ENCODE results near the gene SIDT2.
"Not testable (repeated sequence)": the region's sequence is repeated elsewhere in the genome, so short reads cannot be mapped to it uniquely, and the experiment has no call there.

SIDT2 gene

DNA sequence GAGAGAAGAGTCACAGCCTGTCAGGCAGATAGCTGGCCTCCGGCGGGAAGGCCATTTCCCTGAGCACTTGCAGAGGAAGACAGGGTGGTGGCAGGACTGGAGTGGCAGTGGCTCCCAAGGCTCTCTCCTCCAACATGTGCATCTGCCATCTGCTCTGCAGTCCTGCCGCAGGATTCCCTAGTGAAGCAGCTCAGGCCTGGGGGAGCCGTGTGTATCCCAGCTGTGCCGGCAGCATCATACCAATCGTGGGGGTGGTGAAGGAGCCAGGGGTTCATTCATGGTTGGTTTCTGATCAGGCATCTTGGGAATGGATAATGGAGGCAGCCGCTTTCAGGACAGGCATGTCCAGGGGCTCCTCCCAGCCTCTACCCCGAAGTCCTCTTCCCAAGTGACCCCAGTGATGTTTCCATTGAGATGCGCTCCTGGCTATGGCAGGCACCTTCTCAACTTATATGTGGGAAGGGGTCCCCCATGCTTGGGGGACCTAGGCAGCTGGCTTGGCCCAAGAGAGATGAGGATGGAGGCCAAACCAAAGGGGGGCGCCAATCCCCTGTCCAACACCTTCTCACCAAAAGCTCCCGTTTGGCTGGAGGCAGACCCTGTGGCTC lies 26.8 kb downstream of the SIDT2 start:
- no peak for DNase-seq

DNA sequence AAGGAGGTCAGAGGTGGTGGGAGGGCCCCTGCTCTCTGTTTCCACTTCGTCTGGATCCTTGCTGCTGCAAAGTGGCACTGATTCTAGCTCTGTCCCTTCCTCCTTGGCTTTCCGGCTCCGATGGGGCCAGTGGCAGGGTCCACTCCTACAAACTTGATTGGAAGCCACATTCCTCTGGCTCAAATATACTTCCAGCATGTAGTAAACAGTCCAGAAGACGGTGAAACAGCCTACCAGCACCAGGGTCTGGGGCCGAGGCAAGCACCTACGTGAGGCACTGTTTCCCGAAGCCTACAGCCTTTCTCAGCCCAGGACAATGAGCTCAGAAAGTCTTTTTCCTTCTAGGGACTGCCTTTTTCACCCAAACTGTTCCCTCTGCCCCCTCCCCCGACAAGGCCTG lies 27.6 kb downstream of the SIDT2 start:
- DNase-seq, result not testable (repeated sequence)

DNA sequence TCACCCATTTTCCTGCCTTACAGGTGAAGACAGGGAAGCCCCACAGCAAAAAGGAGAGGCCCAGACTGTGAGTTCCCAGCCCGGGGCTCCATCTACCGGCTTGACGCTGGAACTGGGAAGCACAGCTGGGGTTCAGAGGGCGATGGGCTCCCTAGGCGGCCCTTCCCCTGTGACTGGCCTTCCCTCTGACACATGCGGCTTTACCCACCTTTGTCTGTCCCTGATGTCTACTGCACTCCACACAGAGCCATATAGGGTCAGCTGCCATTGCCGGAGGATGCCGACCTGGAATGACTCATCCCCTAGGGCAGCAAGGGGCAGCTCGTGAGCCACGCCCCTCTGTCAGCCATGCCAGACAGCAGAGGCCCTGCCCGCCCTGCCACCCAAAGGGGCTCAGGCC lies 28.3 kb downstream of the SIDT2 start:
- DNase-seq, result not testable (repeated sequence)

DNA sequence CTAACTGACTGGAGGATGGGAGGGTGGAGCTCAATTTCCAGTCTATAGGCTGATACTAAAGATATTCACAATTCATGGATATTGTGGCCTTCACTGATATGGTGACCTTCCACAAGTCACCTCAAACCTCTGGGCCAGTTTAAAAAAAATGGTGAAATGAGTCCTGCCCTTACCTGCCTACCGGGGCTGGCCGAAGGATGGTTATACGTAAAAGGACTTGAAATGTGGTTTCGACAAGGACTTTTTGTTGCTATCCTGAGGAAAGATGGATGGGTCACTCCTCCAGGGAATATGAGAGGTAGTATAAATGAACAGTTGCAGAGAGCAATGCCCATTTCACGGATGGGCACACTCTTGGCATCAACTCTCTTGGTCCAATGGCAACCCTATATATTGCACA lies 28.9 kb downstream of the SIDT2 start:
- not testable (repeated sequence) for DNase-seq

DNA sequence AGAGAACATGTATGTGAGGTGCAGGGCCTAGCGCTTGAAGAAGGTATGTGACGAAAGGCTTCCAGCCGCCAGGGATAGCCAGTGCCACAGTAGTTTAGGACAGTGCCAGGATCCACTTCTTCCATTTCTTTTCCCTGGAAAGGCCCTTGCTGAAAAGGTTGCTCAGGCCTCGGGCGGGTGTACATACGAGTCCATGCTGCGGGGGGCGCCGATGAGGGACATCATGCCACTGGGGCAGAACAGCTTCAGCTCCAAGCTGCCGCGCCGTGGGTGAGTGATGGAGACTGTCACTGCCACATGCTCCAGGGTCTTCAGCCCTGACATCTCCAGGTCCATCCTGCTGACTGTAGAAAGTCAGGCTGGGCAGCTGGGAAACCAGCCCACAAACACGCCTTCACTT lies 30.2 kb downstream of the SIDT2 start:
- not testable (repeated sequence) for DNase-seq

DNA sequence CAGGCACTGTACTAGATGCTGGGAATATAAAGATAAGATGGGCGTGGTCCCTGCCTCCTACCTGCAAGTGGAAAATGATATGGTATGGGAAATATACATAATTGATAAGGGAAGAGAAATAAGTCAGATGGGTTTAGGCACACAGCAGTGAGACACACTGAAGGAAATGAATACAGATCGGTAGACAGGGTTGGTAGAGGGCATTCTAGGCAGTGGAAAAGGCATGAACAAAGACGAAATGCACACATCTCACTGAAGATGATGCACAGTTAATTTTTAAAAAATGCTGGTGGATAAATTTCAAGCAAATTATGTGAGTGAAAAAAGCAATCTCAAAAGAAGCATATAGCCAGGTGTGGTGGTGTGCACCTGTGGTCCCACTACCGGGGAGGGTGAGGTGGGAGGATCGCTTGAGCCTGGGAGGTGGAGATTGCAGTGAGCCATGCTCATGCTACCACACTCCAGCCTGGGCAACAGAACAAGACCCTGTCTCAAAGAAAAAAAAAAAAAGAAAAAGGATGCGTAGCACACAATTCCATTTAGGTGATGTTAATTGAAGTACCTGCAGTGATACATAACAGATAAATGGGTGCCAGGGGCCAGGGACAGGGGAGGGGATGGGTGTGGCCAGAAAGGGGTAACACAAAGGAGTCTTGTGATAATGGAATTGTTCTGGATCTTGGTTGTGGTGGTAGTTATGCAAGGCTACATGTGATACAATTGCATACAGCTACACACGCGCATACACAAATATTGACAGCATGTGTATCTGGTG lies 31.0 kb downstream of the SIDT2 start:
- not testable (repeated sequence) for DNase-seq

DNA sequence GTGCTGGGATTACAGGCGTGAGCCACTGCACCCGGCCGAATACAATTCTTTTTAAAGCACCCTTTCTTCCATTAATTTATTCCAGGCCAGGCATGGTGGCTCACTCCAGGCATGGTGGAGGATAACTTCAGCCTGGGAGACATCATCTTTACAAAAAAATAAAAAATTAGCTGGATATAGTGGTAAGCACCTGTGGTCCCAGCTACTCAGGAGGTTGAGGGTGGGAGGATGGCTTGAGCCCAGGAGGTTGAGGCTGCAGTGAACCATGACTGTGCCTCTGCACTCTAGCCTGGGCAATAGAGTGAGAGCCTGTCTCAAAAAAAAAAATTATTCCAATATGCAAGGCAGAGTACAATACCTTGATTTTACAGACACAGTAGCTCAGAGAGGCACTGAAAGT lies 32.1 kb downstream of the SIDT2 start:
- DNase-seq, result no peak

DNA sequence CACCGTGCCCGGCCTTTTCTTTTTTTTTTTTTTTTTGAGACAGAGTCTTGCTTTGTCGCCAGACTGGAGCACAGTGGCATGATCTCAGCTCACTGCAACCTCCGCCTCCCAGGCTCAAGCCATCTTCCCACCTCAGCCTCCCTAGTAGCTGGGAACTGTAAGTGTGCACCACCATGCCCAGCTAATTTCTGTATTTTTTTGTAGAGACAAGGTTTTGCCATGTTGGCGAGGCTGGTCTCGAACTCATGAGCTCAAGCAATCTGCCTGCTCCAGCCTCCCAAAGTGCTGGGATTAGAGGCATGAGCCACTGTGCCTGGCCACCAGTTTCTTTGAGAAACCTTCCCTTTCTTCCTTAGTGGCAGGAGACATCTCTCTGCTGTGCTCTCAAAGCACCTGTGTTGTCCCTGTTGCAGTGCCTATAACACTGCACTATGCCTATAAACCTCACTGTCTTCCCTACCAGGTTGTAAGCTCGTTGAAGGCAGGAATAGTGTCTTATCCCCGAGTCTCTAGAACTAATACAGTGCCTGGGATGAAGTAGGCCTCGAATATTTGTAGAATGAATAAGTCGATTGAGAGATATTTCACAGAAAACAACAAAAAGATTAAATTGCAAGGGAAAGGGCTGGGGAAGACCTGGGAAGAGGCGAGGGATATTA lies 34.3 kb downstream of the SIDT2 start:
- DNase-seq, result no peak

DNA sequence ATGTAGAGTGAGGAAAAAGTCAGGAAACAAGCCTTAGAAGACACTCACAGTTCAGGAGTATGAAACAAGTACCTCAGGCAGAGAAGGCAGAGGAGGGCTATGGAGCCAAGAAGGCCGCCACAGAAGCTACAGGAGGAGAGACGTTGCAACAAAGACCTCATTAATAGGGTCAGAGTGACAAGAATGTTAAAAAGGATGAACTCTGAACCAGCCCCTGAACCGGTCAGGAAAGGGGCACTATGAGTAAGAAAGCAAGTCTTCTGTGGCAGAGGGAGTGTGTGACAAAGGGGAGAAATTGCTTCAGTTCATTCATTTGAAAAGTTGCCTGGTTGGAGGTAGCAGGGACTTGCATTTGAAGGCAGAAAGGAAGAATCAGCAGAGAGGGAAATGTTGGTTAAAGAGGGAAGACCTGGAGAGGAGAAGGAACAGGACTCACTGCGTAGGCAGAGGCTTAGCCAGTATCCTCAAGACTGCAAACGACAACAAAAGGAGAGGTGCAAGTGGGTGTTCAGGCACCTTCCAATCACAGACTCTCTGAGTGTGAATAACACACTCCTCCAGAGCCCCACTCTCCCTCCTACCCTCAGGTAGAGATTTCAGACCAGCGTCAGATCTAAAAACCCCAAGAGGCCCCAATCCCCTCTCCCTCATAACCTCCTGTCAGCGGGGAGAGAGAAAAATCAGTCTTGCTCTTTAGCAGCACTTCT lies 36.0 kb downstream of the SIDT2 start:
- no peak for DNase-seq

DNA sequence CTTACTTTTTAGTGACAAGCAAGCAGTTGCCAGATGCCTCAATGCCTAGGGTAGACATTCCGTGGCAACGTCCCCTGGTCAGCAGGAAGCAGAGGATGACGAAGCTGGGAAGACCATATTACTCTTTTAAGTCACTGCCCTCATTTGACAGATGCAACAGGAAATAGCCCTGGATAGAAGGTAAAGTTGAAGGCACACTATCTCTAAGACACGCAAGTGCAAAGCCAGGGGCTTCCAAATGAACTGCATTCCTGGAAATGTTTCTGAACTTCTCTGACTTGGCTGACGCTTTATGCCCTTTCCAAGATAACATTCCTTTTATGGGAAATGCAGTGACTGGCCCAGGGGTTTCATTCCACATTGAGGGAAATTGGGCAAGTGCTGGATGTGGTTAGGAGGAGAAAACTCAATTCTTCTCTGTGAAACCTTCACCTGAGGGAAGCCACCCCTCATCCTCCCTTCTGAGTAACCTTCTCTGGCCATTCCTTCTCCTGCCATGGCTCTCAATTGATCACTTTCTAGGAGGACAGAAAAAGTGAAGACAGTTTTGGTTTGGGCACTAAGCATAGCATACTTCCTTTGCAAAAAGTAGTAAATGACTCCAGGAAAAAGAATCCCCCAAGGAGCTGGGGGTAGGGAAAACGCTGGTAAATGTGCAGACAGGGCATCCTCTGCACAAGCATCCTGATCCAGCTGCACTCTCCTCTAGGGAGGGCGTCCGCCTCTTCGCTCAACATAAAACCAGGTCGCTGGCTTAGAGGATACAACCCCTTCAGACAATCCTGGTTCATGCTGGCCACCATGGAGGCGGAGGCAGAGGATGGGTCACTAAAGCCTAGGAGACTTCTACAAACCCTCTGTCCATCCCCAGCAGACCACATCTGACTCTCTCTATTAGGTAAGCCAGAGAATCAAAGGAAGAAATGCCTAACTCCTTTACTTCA lies 38.9 kb downstream of the SIDT2 start:
- no peak for DNase-seq

DNA sequence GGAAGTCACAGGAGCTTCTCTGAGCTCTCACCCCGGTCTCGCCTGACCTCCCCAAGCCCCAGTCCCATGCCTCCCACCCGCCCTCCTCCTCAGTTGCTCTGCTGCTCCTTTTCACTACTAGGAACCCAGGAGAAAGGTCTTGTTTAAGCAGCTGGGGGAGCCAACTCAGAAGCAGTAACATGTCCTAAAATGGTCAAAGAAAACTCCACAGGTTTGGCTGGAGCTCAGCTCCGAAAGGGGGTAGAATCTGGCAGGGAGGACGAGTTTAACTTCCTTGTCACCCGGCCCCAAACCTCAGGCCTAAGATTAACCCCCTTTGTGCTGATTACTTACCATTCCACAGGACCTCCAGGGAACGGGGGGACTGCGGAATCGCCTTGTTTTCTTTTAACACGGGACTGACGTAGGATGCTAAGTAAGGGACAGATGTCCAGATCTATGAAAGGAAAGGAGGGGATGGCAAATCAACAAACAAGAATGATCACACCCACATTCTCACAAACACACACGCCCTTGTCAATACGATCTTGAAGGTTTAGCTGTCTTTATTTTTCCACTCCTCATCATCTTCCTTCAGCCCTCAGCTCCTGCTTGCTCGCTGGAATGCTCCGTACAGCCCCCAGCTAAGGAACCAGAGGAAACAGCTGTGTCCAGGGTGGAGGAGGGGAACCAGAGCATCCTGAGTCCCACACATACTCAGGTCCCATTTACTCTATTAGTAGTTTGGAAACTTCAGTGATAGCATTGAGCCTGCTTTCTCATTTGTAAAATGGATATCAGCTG lies 39.8 kb downstream of the SIDT2 start:
- no peak for DNase-seq

DNA sequence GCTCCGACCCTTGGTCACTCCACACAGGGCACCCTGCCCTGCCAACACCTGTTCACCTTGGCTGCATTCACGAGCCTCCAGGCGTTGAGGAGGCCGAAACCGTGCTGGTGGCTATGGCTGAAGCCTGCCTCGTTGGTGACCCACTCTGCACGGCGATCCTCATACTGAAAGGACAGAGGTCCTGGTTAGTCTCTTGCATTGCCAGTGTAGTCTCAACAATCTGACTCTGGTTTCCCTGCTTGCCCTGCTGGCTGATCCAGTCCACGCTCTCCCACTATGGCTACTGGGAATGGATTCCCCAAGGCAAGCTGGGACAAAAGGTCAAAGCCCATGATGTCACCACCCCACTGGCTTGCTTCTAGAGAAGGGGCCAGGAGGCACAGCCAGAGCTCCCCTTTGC lies 40.5 kb downstream of the SIDT2 start:
- no peak for DNase-seq

DNA sequence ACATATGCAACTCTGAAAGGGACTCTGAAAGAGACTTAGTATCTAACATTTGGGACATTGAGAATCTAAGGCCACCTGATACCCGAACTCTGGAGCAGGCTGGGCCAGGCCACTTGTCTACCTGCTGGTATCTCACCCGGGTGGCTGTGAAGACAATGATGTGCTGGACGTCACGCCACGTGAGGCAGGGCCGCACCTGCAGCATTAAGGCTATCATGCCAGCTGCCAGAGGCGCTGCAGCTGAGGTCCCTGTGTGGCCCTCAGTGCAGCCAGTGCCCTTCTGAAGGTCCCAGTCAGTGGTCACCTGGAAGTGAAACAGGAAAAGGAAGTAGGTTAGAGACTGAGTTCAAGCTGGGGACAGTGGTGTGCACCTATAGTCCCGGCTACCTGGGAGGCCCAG lies 40.9 kb downstream of the SIDT2 start:
- DNase-seq, result no peak

DNA sequence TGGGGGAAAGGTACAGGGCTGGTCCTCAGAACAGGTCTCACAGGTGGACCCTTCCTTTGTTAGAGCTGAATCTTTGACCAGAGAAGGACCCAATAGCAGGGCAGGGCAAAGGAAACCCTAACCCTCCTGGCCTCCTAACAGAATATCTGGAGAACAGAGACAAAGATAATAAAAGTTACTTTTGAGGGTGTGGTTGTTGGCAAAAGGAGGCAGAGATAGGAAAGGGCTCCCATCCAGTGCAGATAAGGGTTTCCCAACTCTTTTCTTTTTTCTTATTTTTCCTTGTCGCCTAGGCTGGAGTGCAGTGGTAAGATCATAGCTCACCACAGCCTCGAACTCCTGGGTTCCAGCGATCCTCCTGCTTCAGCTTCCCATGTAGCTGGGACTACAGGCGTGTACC lies 41.5 kb downstream of the SIDT2 start:
- no peak for DNase-seq

DNA sequence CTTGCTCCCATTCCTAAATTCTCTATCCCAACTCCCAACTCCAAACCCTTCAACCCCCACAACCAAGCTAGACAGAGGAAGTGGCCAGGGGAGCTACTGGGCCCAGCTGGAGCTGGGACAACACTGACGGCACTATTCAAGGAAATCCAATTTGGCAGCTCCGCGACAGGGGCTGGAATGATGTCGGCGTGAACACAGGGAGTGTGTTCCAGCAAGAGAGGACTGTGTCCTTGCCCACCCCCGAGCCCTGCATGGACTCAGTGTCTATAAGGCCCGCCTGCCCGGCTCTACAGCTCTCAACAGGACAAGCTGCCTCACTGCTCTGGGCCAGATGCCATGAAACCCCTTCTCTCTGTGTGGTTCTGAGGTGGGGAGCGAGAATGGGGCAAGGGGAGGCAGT lies 42.0 kb downstream of the SIDT2 start:
- DNase-seq, result no peak

DNA sequence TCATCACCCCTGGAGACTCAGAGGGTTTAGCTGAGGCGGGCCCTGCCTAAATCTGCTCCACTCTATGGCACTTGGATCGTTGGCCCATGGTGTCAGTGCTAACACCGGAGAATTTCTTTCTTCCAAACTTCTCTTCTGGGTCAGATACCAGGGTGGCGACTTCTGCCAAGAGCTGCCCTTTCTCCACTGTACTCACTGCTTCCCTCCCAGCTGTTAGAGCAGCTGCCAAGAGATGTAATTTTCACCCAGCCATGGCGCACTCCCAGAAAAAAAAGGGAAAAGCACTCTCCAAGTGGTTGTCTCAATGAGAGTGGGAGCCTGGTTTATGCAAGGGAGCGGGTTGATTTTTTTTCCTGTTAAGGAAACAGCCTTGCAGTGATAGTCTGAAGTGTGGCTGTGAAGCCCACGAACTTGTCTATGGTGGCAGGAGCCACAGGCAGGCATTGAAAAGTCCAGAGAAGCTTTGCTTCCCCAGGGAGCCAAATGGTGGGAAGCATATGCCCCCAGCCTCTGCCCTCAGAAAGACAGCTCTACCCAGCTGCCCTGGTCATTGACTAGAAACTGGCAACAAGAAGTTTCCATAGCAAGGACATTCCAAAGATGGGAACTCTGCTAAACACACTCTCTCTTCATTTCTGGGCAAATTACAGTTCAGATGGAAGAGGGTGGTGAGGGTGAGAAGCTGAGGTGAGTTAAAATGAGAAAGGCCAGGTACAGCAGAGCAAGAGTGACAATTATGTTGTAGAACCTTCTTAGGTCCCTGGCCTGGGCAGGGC lies 42.6 kb downstream of the SIDT2 start:
- DNase-seq, result no peak

DNA sequence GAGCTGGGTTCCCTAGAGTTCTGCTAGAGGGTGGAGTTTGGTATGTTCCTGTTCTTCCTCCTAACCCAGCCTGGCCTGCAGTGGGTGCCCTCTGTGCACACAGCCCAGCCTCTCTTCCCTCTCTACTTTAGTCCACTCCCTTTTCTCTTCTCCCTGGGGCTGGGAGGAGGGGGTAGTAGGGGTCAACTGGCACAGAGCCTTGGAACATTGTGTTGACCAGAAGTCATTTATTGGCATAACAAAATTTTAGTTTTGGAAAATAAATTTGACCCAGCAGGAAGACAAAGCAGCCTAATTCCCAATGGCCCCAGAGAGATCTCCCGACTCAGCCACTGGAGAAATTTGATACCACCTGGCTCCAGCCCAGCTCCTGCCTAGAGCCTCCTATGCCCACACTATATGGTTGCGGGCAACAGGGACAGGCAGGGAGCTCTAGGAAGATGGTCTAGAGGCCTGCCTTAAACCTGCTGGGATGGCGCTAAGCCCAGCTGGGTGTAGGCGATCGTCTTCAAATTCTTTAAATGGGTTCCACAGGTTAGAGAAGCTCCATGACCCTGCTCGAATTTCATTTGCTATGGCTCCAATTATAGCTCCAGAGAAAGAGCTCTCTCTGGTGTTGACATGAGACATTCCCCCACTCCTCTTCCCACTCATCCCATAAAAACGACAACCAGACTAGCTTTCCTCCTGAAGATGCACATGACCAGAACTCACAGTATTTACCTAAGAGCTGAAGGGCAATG lies 43.4 kb downstream of the SIDT2 start:
- DNase-seq, result no peak

DNA sequence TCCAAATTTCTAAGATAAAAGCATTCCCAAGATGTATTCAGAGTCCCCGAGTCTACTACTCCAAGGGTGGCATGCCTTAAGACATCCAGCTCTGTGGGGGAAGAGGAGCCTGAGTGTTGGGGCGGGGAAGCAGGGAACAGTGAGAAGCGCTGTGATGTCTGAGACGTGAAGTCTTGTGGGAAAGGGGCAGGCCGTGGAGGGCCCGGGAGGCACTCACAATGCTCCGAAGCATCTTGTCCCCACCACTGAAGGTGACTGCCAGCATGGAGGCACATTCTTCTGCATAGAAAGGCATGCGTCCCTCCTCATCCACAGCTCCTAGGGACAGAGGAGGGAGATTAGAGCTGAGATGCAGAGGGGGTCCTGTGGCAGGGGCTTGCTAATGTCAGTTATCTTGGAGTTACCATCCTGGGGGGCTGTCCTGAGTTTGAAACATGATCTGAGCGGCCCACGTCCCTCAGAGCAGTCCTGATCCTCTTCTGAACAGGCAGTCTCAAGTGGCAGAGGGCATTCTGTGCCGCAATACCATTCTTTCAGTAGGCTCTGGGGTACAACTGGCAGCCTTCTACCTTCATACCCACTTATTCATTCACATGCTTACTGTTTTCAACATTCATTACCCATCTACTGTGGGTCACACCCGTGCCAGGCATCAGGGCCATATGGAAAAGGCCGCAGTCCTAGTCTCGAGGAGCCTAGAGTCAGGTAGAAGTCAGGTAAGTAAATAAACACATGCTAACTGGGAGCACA lies 44.6 kb downstream of the SIDT2 start:
- no peak for DNase-seq
